ENCODE data around the gene NTSR2. TPM values are rescaled to one million over a fixed set of nuclear protein-coding genes. Genes with fewer than 3 reads are reported as not detected.

NTSR2 gene
- total RNA-seq, 4 donors from 2014 or later = not detected

DNA sequence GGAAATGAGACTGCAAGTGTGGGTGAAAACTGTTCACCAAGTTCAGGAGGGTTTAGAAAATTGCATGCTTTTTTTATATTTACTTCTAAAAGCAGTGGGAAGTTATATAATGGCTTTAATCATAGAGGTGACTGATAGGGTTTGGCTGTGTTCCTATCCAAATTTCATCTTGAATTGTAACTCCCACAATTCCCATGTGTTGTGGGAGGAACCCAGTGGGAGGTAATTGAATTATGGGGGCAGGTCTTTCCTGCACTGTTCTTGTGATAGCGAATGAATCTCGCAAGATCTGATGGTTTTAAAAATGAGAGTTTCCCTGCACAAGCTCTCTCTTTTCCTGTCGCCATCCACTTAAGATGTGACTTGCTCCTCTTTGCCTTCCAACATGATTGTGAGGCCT is 35.7 kb upstream of the NTSR2 start:
- H3K4me3 ChIP-seq (replicated peaks in 1 of 3) = no peak overlapping the region
- no peaks in the 10 kb centered on the region for H3K27me3 ChIP-seq
- TF ChIP-seq POLR2A (IDR thresholded peaks at IDR 0.05) (no peak), CTCF (IDR thresholded peaks at IDR 0.05) (no peak)
- no peaks in the 10 kb centered on the region for H3K9me3 ChIP-seq
- no peaks in the 10 kb centered on the region for H3K36me3 ChIP-seq
- no peak for DNase-seq
- peaks cover 0 to 4% of the 10 kb centered on the region in 2 donors for H3K4me1 ChIP-seq
- WGBS, 2 donors = 93 to 96% methylated on average over 3 of the region's 3 CpGs
- intact Hi-C loops (cut with DNase I) = no loop called here
- H3K27ac ChIP-seq = no peak overlapping the region

GRCh38 chr2:11705063-11705462 is 35.1 kb upstream of the NTSR2 start:
- no peaks in the 10 kb centered on the region for H3K9me3 ChIP-seq
- intact Hi-C loops (cut with DNase I) = no loop called here
- H3K4me3 ChIP-seq (replicated peaks in 1 of 3) = no peak overlapping the region
- H3K27ac ChIP-seq = no peak overlapping the region
- no peaks in the 10 kb centered on the region for H3K4me1 ChIP-seq
- TF ChIP-seq CTCF (IDR thresholded peaks at IDR 0.05) (no peak), POLR2A (IDR thresholded peaks at IDR 0.05) (no peak)
- DNase-seq = no peak
- WGBS, 2 donors = 93 to 95% methylated on average over 4 of the region's 4 CpGs
- H3K36me3 ChIP-seq = no peaks in the 10 kb centered on the region
- H3K27me3 ChIP-seq = no peaks in the 10 kb centered on the region

GRCh38 chr2:11703700-11704099 is 33.7 kb upstream of the NTSR2 start:
- H3K4me3 ChIP-seq (replicated peaks in 1 of 3) = no peak overlapping the region
- no peak overlapping the region for H3K27ac ChIP-seq
- intact Hi-C loops (cut with DNase I) = no loop called here
- no peaks in the 10 kb centered on the region for H3K27me3 ChIP-seq
- WGBS, 2 donors = 85 to 87% methylated on average over 1 of the region's 1 CpG
- H3K36me3 ChIP-seq = no peaks in the 10 kb centered on the region
- TF ChIP-seq CTCF (IDR thresholded peaks at IDR 0.05) (no peak), POLR2A (IDR thresholded peaks at IDR 0.05) (no peak)
- H3K9me3 ChIP-seq = no peaks in the 10 kb centered on the region
- DNase-seq = no peak
- H3K4me1 ChIP-seq = no peaks in the 10 kb centered on the region

- Histone ChIP-seq H3K27me3 (no peaks in the 10 kb centered on the region), H3K4me3 (replicated peaks in 1 of 3) (no peak overlapping the region), H3K36me3 (no peaks in the 10 kb centered on the region), H3K27ac (no peak overlapping the region), H3K4me1 (no peaks in the 10 kb centered on the region), H3K9me3 (no peaks in the 10 kb centered on the region)
- intact Hi-C loops (cut with DNase I) = no loop called here
- DNase-seq = no peak
- 89 to 94% methylated on average over 2 of the region's 2 CpGs for WGBS, 2 donors
- TF ChIP-seq CTCF (IDR thresholded peaks at IDR 0.05) = no peak
- no peak for TF ChIP-seq POLR2A (IDR thresholded peaks at IDR 0.05)
These were observed 33.0 kb upstream of the NTSR2 start for GRCh38 chr2:11702946-11703345.

- Histone ChIP-seq H3K27ac (no peak overlapping the region), H3K4me3 (replicated peaks in 1 of 3) (no peak overlapping the region), H3K4me1 (peaks cover 4 to 11% of the 10 kb centered on the region in 2 donors), H3K27me3 (no peaks in the 10 kb centered on the region), H3K36me3 (no peaks in the 10 kb centered on the region), H3K9me3 (no peaks in the 10 kb centered on the region)
- TF ChIP-seq CTCF (IDR thresholded peaks at IDR 0.05) (no peak), POLR2A (IDR thresholded peaks at IDR 0.05) (no peak)
- WGBS, 2 donors = 67 to 79% methylated on average over 14 of the region's 14 CpGs
- DNase-seq = no peak
- intact Hi-C loops (cut with DNase I) = no loop called here
These were observed 31.8 kb upstream of the NTSR2 start for GRCh38 chr2:11701751-11702301.
